Neural progenitor cell (in vitro differentiated cells): ENCODE data around the gene GABBR2. TPM values are rescaled to one million over a fixed set of nuclear protein-coding genes. Genes with fewer than 3 reads are reported as not detected.

ENCODE experiments used
- DNase-seq: peaks from one replicate; pipeline ENCODE4 v3.0.0-alpha.2; 2016; ENCODE audit warnings: low spot score
- H2AFZ ChIP-seq: fragments of 200-600 bp; sonication (generic); replicated peaks from 2 replicates; pipeline ENCODE4 v1.6.1; 2016; ENCODE audit warnings: antibody characterized with exemption
- H3F3A ChIP-seq: fragments of 200-600 bp; sonication (generic); 2 replicates; pipeline ENCODE4 v1.6.1; 2016; ENCODE audit warnings: antibody characterized with exemption, low read depth
- H3K27ac ChIP-seq: fragments of 200-600 bp; sonication (generic); 2 replicates; pipeline ENCODE4 v1.5.1; 2016; ENCODE audit warnings: mild to moderate bottlenecking
- H3K27me3 ChIP-seq: fragments of 200-600 bp; sonication (generic); 2 replicates; pipeline ENCODE4 v1.6.1; 2016; ENCODE audit warnings: mild to moderate bottlenecking, moderate library complexity
- H3K36me3 ChIP-seq: fragments of 200-600 bp; sonication (generic); 2 replicates; pipeline ENCODE4 v1.5.1; 2016
- H3K4me1 ChIP-seq: fragments of 200-600 bp; sonication (generic); 2 replicates; pipeline ENCODE4 v1.6.1; 2016; ENCODE audit warnings: mixed run types
- H3K4me2 ChIP-seq: fragments of 200-600 bp; sonication (generic); 2 replicates; pipeline ENCODE4 v1.6.1; 2016
- H3K4me3 ChIP-seq: fragments of 200-600 bp; sonication (generic); 2 replicates; pipeline ENCODE4 v1.5.1; 2016
- H3K79me2 ChIP-seq: fragments of 200-600 bp; sonication (generic); 2 replicates; pipeline ENCODE4 v1.6.1; 2016; ENCODE audit warnings: low read depth
- H3K9ac ChIP-seq: fragments of 200-600 bp; sonication (generic); 2 replicates; pipeline ENCODE4 v1.6.1; 2016
- H3K9me3 ChIP-seq: fragments of 200-600 bp; sonication (generic); 2 replicates; pipeline ENCODE4 v1.5.1; 2016; ENCODE audit warnings: low read depth
- H4K20me1 ChIP-seq: fragments of 200-600 bp; sonication (generic); 2 replicates; pipeline ENCODE4 v1.6.1; 2016; ENCODE audit warnings: low read depth
- H3K27ac Mint-ChIP-seq: 3 replicates; pipeline ENCODE4 v1.8.0; 2021; ENCODE audit warnings: mixed read lengths
- H3K27me3 Mint-ChIP-seq: 2 replicates; pipeline ENCODE4 v1.8.0; 2022; ENCODE audit warnings: low read depth, mild to moderate bottlenecking, inconsistent platforms, moderate library complexity, mixed read lengths; ENCODE audit not compliant: insufficient read depth
- H3K36me3 Mint-ChIP-seq: 3 replicates; pipeline ENCODE4 v1.8.0; 2021; ENCODE audit warnings: mixed read lengths
- H3K4me1 Mint-ChIP-seq: 3 replicates; pipeline ENCODE4 v1.8.0; 2021; ENCODE audit warnings: mixed read lengths
- H3K4me3 Mint-ChIP-seq: 3 replicates; pipeline ENCODE4 v1.8.0; 2021; ENCODE audit warnings: mild to moderate bottlenecking, moderate library complexity, mixed read lengths
- H3K9me3 Mint-ChIP-seq: 3 replicates; pipeline ENCODE4 v1.8.0; 2020; ENCODE audit warnings: mixed read lengths
- CTCF ChIP-seq: fragments of 200-600 bp; sonication (generic); IDR thresholded peaks from 2 replicates; pipeline ENCODE4 v1.5.1; 2017; ENCODE audit warnings: antibody characterized with exemption, mild to moderate bottlenecking
- EZH2 ChIP-seq: fragments of 200-600 bp; sonication (generic); IDR thresholded peaks from 2 replicates; pipeline ENCODE4 v1.6.1; 2017; ENCODE audit warnings: antibody characterized with exemption, mild to moderate bottlenecking, moderate library complexity
- EZH2phosphoT487 ChIP-seq: fragments of 200-600 bp; sonication (generic); IDR thresholded peaks from 2 replicates; pipeline ENCODE4 v1.6.1; 2017; ENCODE audit warnings: antibody characterized with exemption
- total RNA-seq: library from RNA; depleted of rRNA; stranded (reverse); fragments of >200 nt; gene quantifications from 2 replicates; pipeline ENCODE4 v1.2.3, GENCODE V29; 2015; ENCODE audit warnings: low replicate concordance

GABBR2 gene
- total RNA-seq, 1 donor from 2014 or later: not detected

- no peaks in the 10 kb centered on the region for H3K4me1 Mint-ChIP-seq
- Histone ChIP-seq H3K4me3 (no peak overlapping the region), H2AFZ (no peak overlapping the region), H3K36me3 (no peaks in the 10 kb centered on the region), H3F3A (no peaks in the 10 kb centered on the region), H3K27ac (no peak overlapping the region), H4K20me1 (no peaks in the 10 kb centered on the region), H3K27me3 (no peaks in the 10 kb centered on the region), H3K4me2 (no peak overlapping the region), H3K4me1 (no peaks in the 10 kb centered on the region), H3K79me2 (no peaks in the 10 kb centered on the region), H3K9ac (no peak overlapping the region), H3K9me3 (no peaks in the 10 kb centered on the region)
- H3K27me3 Mint-ChIP-seq: peaks cover 7% of the 10 kb centered on the region
- TF ChIP-seq CTCF (no peak), EZH2 (no peak), EZH2phosphoT487 (no peak)
- no peak overlapping the region for H3K4me3 Mint-ChIP-seq
- no peak overlapping the region for H3K27ac Mint-ChIP-seq
- H3K36me3 Mint-ChIP-seq: no peaks in the 10 kb centered on the region
- no peak for DNase-seq
- H3K9me3 Mint-ChIP-seq: no peaks in the 10 kb centered on the region
These were observed 382.1 kb downstream of the GABBR2 start for GRCh38 chr9:98326459-98327248.

GRCh38 chr9:98324801-98325200 lies 383.9 kb downstream of the GABBR2 start:
- no peaks in the 10 kb centered on the region for H3K4me1 Mint-ChIP-seq
- Histone ChIP-seq H3K9me3 (no peaks in the 10 kb centered on the region), H3K27me3 (no peaks in the 10 kb centered on the region), H3K4me1 (no peaks in the 10 kb centered on the region), H3K36me3 (no peaks in the 10 kb centered on the region), H4K20me1 (no peaks in the 10 kb centered on the region), H2AFZ (no peak overlapping the region), H3K4me2 (no peak overlapping the region), H3F3A (no peaks in the 10 kb centered on the region), H3K79me2 (no peaks in the 10 kb centered on the region), H3K27ac (no peak overlapping the region), H3K9ac (no peak overlapping the region), H3K4me3 (no peak overlapping the region)
- no peaks in the 10 kb centered on the region for H3K9me3 Mint-ChIP-seq
- DNase-seq: no peak
- no peaks in the 10 kb centered on the region for H3K36me3 Mint-ChIP-seq
- H3K27ac Mint-ChIP-seq: no peak overlapping the region
- H3K4me3 Mint-ChIP-seq: no peak overlapping the region
- peaks cover 7% of the 10 kb centered on the region for H3K27me3 Mint-ChIP-seq
- TF ChIP-seq CTCF: no peak
- TF ChIP-seq EZH2: no peak
- no peak for TF ChIP-seq EZH2phosphoT487

GRCh38 chr9:98323831-98324135 lies 385.0 kb downstream of the GABBR2 start:
- Histone ChIP-seq H3K27me3 (no peaks in the 10 kb centered on the region), H3K79me2 (no peaks in the 10 kb centered on the region), H2AFZ (no peak overlapping the region), H3K36me3 (no peaks in the 10 kb centered on the region), H3K4me2 (no peak overlapping the region), H3K9ac (no peak overlapping the region), H4K20me1 (no peaks in the 10 kb centered on the region), H3F3A (no peaks in the 10 kb centered on the region), H3K9me3 (no peaks in the 10 kb centered on the region), H3K27ac (no peak overlapping the region), H3K4me3 (no peak overlapping the region), H3K4me1 (no peaks in the 10 kb centered on the region)
- H3K9me3 Mint-ChIP-seq: no peaks in the 10 kb centered on the region
- peaks cover 5% of the 10 kb centered on the region for H3K27me3 Mint-ChIP-seq
- H3K27ac Mint-ChIP-seq: no peak overlapping the region
- TF ChIP-seq EZH2phosphoT487 (no peak), EZH2 (no peak), CTCF (no peak)
- no peak overlapping the region for H3K4me3 Mint-ChIP-seq
- DNase-seq: no peak
- H3K4me1 Mint-ChIP-seq: no peaks in the 10 kb centered on the region
- H3K36me3 Mint-ChIP-seq: no peaks in the 10 kb centered on the region
